CD14-positive monocyte (primary cell): Measurements from ENCODE around the gene SPATA25. TPM values are rescaled to one million over a fixed set of nuclear protein-coding genes. Genes with fewer than 3 reads are reported as not detected.
"Not testable (repeated sequence)": the region's sequence is repeated elsewhere in the genome, so short reads cannot be mapped to it uniquely, and the experiment has no call there.

Experiments used
- DNase-seq, 3 donors: peaks; one replicate each; pipeline ENCODE4 v3.0.0-alpha.2; 2011 to 2022
- H2AFZ ChIP-seq: 2 replicates; pipeline ENCODE4 v1.6.0; 2012; ENCODE audit warnings: mild to moderate bottlenecking, low read depth, low read length, inconsistent platforms; ENCODE audit not compliant: insufficient read depth, poor library complexity, severe bottlenecking
- H3K27ac ChIP-seq, 2 donors: 1 replicate in 1 of 2; 2 replicates in 1 of 2; pipeline ENCODE4 v1.5.1; 2012 to 2013; ENCODE audit warnings: low read length in 2 of 2, control low read depth in 1 of 2, inconsistent platforms in 1 of 2, low read depth in 1 of 2, mild to moderate bottlenecking in 1 of 2
- H3K27me3 ChIP-seq, 2 donors: one replicate each; pipeline versions ENCODE4 v1.6.0 to v1.6.1; 2011 to 2013; ENCODE audit warnings: low read length in 2 of 2; ENCODE audit not compliant: control insufficient read depth in 2 of 2, insufficient read depth in 2 of 2
- H3K36me3 ChIP-seq, 2 donors: replicated peaks in 1 of 2; 1 replicate in 1 of 2; 2 replicates in 1 of 2; pipeline versions ENCODE4 v1.5.1 to v1.6.1; 2012 to 2013; ENCODE audit warnings: low read length in 2 of 2, control low read depth in 1 of 2, inconsistent platforms in 1 of 2, mild to moderate bottlenecking in 1 of 2; ENCODE audit not compliant: insufficient read depth in 2 of 2, control insufficient read depth in 1 of 2
- H3K4me1 ChIP-seq, 2 donors: 1 replicate in 1 of 2; 2 replicates in 1 of 2; pipeline versions ENCODE4 v1.5.1 to v1.6.1; 2012 to 2013; ENCODE audit warnings: low read length in 2 of 2, control low read depth in 1 of 2, inconsistent platforms in 1 of 2, mild to moderate bottlenecking in 1 of 2, moderate library complexity in 1 of 2; ENCODE audit not compliant: insufficient read depth in 2 of 2, control insufficient read depth in 1 of 2
- H3K4me2 ChIP-seq: replicated peaks from 2 replicates; pipeline ENCODE3; 2012; ENCODE audit warnings: low read length, moderate library complexity, mild to moderate bottlenecking; ENCODE audit not compliant: poor library complexity, severe bottlenecking; ENCODE audit errors: extremely low read depth
- H3K4me3 ChIP-seq, 3 experiments: fragments of 200-600 bp in 1 of 3; sonication (generic) in 1 of 3; replicated peaks in 1 of 3; 1 replicate in 2 of 3; 2 replicates in 1 of 3; pipeline ENCODE4 v1.5.1; 2011 to 2013; ENCODE audit warnings: low read length in 3 of 3, mild to moderate bottlenecking in 3 of 3, control low read depth in 2 of 3, low read depth in 2 of 3, inconsistent platforms in 1 of 3, moderate library complexity in 1 of 3
- H3K79me2 ChIP-seq: 2 replicates; pipeline ENCODE4 v1.6.0; 2012; ENCODE audit warnings: mild to moderate bottlenecking, control low read depth, inconsistent platforms, low read length, moderate library complexity; ENCODE audit not compliant: insufficient read depth
- H3K9ac ChIP-seq: 2 replicates; pipeline ENCODE4 v1.6.0; 2017; ENCODE audit warnings: low read length, mild to moderate bottlenecking; ENCODE audit not compliant: insufficient read depth, poor library complexity, severe bottlenecking
- H3K9me3 ChIP-seq, 2 donors: replicated peaks in 1 of 2; 1 replicate in 1 of 2; 2 replicates in 1 of 2; pipeline versions ENCODE4 v1.5.1 to v1.6.1; 2012 to 2013; ENCODE audit warnings: low read length in 2 of 2, control low read depth in 1 of 2; ENCODE audit not compliant: control insufficient read depth in 1 of 2, insufficient read depth in 1 of 2
- H4K20me1 ChIP-seq: 2 replicates; pipeline ENCODE4 v1.6.0; 2012; ENCODE audit warnings: mild to moderate bottlenecking, low read length, control low read depth, moderate library complexity; ENCODE audit not compliant: insufficient read depth
- H3K27ac Mint-ChIP-seq, 7 donors: one replicate each; pipeline ENCODE4 v1.8.0; 2020; ENCODE audit warnings: mild to moderate bottlenecking in 7 of 7, mixed read lengths in 7 of 7, moderate library complexity in 6 of 7, inconsistent platforms in 2 of 7
- H3K27me3 Mint-ChIP-seq, 3 donors: one replicate each; pipeline ENCODE4 v1.8.0; 2021 to 2022; ENCODE audit warnings: low read depth in 3 of 3, mild to moderate bottlenecking in 3 of 3, mixed read lengths in 3 of 3, moderate library complexity in 3 of 3, inconsistent platforms in 1 of 3
- H3K36me3 Mint-ChIP-seq, 2 donors: one replicate each; pipeline ENCODE4 v1.8.0; 2020; ENCODE audit warnings: mixed read lengths in 2 of 2, inconsistent platforms in 1 of 2, mild to moderate bottlenecking in 1 of 2
- H3K4me1 Mint-ChIP-seq: one replicate; pipeline ENCODE4 v1.8.0; 2020; ENCODE audit warnings: mild to moderate bottlenecking, mixed read lengths
- H3K4me3 Mint-ChIP-seq, 2 donors: one replicate each; pipeline ENCODE4 v1.8.0; 2020; ENCODE audit warnings: mild to moderate bottlenecking in 2 of 2, mixed read lengths in 2 of 2, moderate library complexity in 1 of 2
- H3K9me3 Mint-ChIP-seq, 7 donors: one replicate each; pipeline ENCODE4 v1.8.0; 2020 to 2022; ENCODE audit warnings: mixed read lengths in 7 of 7, mild to moderate bottlenecking in 6 of 7, moderate library complexity in 6 of 7, inconsistent platforms in 2 of 7
- CTCF ChIP-seq: fragments of 200-600 bp; IDR thresholded peaks from one replicate; pipeline ENCODE4 v1.8.0; 2022; ENCODE audit warnings: antibody characterized with exemption, mild to moderate bottlenecking
- WGBS: methylation state at CpG from one replicate; pipeline ENCODE4 v1.1.5; 2013; ENCODE audit warnings: missing lambda C conversion rate; ENCODE audit not compliant: insufficient coverage; 5-methylcytosine and 5-hydroxymethylcytosine counted together
- intact Hi-C, 2 donors: fragments of 100-400 bp; cut with micrococcal nuclease; formaldehyde crosslinking; loops; one replicate each; pipeline versions ENCODE4 v1.15.0 to v1.15.1; 2023
- polyA plus RNA-seq, 3 donors: library from polyadenylated mRNA; depleted of rRNA in 1 of 3; unstranded in 2 of 3; stranded (reverse) in 1 of 3; fragments of 300-500 nt in 2 of 3; fragments of >200 nt in 1 of 3; fragmentation: Illumina TruSeq in 2 of 3; gene quantifications; 1 replicate in 2 of 3; 2 replicates in 1 of 3; pipeline ENCODE4 v1.2.3, GENCODE V29; 2012 to 2021

SPATA25 gene
- polyA plus RNA-seq, 3 donors, result 0.76 TPM; not detected in 2

GRCh38 chr20:45933266-45934045 is 46.0 kb upstream of the SPATA25 start:
- Mint-ChIP-seq H3K27me3 (no peaks in the 10 kb centered on the region), H3K4me1 (peaks cover 15% of the 10 kb centered on the region), H3K4me3 (peak overlapping the region; percentile 96 to 99), H3K36me3 (peaks cover 15 to 27% of the 10 kb centered on the region in 2 donors), H3K9me3 (peaks cover 0 to 2% (median 0%) of the 10 kb centered on the region in 7 donors), H3K27ac (peak overlapping the region; percentile 96 to 99 (median 96))
- Histone ChIP-seq H3K79me2 (peaks cover 55% of the 10 kb centered on the region), H3K36me3 (peaks cover 15 to 18% of the 10 kb centered on the region in 2 donors), H2AFZ (peak overlapping the region; percentile 94), H4K20me1 (peaks cover 31% of the 10 kb centered on the region), H3K9me3 (no peaks in the 10 kb centered on the region), H3K9ac (peak overlapping the region; percentile 99), H3K4me3 (peak overlapping the region; percentile 82 to 100 (median 98)), H3K27ac (peak overlapping the region; percentile 95), H3K27me3 (no peaks in the 10 kb centered on the region), H3K4me2 (peak overlapping the region; percentile 96), H3K4me1 (peaks cover 16 to 21% of the 10 kb centered on the region in 2 donors)
- intact Hi-C loops, result loop anchor here (1.0 to 10.0 kb wide), 8 partner anchors 23 to 129 kb away; partner anchors contain the start of genes ZNF335 (in 2 of the 2), CTSA (in 1 of the 2), NEURL2 (in 1 of the 2) and SPATA25 (in 1 of the 2)
- peak; percentile 11 for TF ChIP-seq CTCF
- peak; percentile 48 to 63 (median 63) for DNase-seq
- WGBS, result 12% methylated on average over 17 of the region's 22 CpGs

DNA sequence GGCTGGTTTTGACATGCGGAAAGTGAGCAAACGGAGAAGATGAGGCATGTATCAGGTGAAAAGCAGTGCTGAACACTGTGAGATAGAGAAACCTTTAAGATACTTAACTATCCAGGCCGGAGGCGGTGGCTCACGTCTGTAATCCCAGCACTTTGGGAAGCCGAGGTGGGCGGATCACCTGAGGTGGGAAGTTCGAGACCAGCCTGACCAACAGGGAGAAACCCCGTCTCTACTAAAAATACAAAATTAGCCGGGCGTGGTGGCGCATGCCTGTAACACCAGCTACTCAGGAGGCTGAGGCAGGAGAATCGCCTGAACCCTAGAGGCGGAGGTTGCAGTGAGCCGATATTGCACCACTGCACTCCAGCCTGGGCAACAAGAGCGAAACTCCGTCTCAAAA is 44.3 kb upstream of the SPATA25 start:
- not testable (repeated sequence) for H3K27ac Mint-ChIP-seq, H3K27ac ChIP-seq, H3K4me2 ChIP-seq, H3K4me3 Mint-ChIP-seq, H2AFZ ChIP-seq, H3K9ac ChIP-seq, H3K27me3 ChIP-seq, H3K4me1 Mint-ChIP-seq, DNase-seq, H3K36me3 ChIP-seq, H3K9me3 ChIP-seq, H3K9me3 Mint-ChIP-seq, H3K4me3 ChIP-seq, H3K27me3 Mint-ChIP-seq, H3K36me3 Mint-ChIP-seq
- Histone ChIP-seq H3K4me1 (peaks cover 16 to 21% of the 10 kb centered on the region in 2 donors), H3K79me2 (peaks cover 37% of the 10 kb centered on the region), H4K20me1 (peaks cover 14% of the 10 kb centered on the region)
- intact Hi-C loops, result loop anchor here (5.0 to 10.0 kb wide), 3 partner anchors 44 to 127 kb away; partner anchors contain the start of genes SPATA25 (in 1 of the 2) and UBE2C (in 1 of the 2)
- WGBS, result 96% methylated on average over 11 of the region's 17 CpGs
